GM12875 (cell line): ENCODE data around the gene MIOS.
A peak's percentile ranks its signal among the peaks of the same experiment; 100 is the strongest.

ENCODE experiments used
- H3K4me3 ChIP-seq: one replicate; pipeline ENCODE4 v1.5.1; 2011; ENCODE audit warnings: low read depth, low read length, control low read depth
- TF ChIP-seq, protein P1 (sequence below): IDR thresholded peaks from 2 replicates; pipeline ENCODE4 v1.5.1; 2011; ENCODE audit warnings: low read depth, mild to moderate bottlenecking, control low read depth, inconsistent platforms, low read length, moderate library complexity, borderline replicate concordance; ENCODE audit not compliant: insufficient read depth

Gene MIOS

DNA sequence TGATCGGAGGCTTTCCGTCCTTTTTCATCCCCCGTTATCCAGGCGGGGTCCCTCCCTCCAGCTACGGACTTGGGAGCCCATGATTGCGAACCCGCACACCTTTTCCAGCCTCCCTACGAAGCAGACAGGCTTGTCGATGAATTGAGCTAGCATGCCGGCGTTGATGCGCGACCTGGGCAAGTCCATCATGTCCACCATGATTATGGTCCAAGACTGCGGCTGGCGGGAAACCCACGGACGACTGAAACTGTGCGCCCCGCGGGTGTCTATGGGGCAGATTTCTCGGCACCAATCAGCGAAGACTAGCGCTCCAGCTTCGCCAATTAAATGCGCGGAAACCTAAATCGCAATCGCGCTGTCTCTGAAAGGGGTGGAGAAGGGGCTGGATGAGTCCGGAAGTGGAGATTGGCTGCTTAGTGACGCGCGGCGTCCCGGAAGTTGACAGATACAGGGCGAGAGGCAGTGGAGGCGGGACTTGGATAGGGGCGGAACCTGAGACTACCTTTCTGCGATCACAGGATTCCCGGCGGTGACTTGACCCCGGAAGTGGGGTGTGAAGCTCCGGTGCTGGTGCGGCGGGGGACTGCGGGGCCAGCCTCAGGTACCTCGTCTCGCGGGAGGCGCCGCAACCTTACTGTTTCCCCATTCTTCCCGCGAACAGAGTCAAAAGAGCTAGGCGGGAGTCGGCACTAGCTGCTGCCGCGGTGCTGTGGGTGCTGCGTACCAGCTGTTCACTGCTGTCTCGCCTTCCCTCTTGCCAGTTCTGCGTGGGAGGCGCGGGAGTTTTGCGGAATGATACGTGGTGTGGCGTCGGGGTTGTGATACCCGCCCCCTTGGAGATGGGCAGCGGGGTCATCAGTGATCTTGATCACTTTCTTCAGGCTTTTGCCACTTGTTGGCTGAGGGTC, 73.8 kb downstream of the MIOS start, which contains the start of gene UMAD1:
UMAD1 (plus strand) TSS at position 532 of the 908 bp plus-strand sequence. CDS start 32,620 bp downstream, outside the sequence.
- H3K4me3 ChIP-seq: peak within 1 kb of the TSS; percentile 90
- TF ChIP-seq, protein P1, sequence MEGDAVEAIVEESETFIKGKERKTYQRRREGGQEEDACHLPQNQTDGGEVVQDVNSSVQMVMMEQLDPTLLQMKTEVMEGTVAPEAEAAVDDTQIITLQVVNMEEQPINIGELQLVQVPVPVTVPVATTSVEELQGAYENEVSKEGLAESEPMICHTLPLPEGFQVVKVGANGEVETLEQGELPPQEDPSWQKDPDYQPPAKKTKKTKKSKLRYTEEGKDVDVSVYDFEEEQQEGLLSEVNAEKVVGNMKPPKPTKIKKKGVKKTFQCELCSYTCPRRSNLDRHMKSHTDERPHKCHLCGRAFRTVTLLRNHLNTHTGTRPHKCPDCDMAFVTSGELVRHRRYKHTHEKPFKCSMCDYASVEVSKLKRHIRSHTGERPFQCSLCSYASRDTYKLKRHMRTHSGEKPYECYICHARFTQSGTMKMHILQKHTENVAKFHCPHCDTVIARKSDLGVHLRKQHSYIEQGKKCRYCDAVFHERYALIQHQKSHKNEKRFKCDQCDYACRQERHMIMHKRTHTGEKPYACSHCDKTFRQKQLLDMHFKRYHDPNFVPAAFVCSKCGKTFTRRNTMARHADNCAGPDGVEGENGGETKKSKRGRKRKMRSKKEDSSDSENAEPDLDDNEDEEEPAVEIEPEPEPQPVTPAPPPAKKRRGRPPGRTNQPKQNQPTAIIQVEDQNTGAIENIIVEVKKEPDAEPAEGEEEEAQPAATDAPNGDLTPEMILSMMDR: no peak

DNA sequence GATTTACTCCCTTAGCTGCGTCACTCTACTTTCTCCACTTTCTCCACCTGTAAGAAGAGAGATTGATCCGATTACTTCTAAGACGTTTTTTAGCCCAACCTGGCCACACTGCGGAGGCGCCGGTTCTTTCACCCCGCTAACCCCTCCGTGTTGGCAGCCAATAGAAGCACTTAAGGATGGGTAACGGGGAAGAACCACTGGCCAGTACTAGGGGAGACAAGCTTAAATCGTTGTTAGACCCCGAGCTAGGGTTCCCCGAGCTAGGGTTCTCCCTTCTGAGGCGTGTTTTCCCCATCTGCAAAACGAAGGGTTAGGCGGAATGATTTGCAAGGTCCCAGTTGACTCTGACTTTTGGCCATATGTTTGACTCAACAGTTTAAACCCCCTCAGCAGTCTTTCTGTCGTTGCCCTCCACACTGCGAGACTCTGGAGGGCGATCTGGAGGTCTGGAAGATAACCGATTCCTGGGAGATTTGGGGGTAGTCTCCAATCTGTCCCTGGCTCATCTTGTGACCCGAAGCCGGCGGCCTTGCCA, 74.5 kb downstream of the MIOS start:
- TF ChIP-seq, protein P1: no peak
- H3K4me3 ChIP-seq: peak overlapping the region; percentile 90

DNA sequence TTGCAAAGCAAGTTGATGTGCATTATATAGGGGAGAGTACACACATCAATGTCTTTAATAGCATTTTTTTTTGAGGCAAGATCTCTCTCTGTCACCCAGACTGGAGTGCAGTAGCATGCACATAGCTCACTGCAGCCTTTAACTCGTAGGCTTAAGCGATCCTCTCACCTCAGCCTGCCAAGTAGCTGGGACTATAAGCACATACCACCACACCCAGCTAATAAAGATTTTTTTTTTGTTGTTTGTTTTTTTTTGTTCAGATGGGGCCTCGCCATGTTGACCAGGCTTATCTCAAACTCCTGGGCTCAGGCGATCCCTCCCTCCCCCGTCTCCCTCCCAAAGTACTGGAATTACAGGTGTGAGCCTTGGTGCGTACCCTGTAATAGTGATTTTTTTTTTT, 75.4 kb downstream of the MIOS start:
- H3K4me3 ChIP-seq: no peak overlapping the region
- TF ChIP-seq, protein P1: no peak

DNA sequence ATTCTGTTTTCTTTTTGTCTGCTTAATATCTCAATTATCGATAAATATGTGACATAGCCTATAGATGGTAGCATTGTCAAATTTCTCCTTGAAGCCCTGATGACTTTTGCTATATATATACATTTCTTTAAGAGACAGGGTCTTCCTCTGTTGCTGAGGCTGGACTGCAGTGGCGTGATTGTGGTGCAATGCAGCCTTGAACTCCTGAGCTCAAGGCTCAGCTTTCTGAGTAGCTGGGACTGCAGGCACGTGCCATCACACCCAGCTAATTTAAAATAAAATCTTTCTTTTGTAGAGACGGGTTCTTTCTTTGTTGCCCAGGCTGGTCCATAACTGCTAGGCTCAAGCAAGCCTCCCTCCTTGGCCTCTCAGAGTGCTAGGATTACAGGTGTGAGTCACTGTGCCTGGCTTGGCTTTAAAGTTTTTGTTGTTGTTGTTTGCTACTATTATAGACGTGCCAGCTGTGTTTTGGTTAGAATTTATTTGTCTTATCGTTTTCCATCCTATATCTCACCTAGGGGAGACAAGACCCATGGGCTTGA, 80.9 kb downstream of the MIOS start:
- no peak overlapping the region for H3K4me3 ChIP-seq
- TF ChIP-seq, protein P1: no peak

DNA sequence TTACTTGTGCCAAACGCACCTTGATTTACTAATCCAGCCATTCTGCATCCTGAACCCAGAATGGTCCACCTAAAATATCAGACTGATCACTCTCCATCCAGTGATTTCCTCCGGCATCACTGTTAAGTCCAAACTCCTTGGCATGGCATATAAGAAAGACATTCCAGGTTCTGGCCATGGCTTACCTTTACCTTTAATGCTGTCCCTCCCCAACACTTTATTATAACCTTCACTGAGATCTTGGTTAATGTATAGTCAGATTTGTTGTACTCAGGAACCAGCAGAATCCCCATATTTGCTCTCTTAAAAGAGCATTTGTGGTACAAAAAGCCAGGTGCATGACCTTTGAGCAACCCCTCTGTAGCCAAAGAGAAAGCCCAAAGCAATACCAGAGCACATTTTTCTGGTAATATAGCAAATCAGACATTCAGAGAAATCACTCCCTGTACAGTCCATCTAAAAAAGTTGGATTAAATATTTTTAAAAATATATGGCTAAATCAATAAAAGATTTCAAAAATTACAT, 84.1 kb downstream of the MIOS start:
- TF ChIP-seq, protein P1: no peak
- no peak overlapping the region for H3K4me3 ChIP-seq

DNA sequence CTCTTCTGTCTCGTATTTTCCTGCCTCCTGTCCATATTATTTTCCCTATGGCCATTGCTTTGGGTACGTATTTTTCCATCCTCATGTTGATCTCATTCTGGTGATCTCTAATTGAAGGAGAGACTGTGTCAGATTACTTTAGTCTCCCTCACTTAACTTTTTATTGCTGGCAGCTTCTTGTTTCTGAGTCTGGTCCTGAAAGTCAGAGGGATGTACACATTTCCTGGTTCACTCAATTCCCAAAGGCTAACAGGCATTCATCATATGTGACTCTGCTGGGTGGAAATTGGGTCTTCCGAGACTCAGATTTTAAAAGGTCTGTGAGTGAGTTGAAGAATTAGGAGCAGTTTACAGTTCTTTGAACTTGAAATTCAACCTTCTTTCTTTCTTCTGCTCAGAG, 84.8 kb downstream of the MIOS start:
- TF ChIP-seq, protein P1: no peak
- no peak overlapping the region for H3K4me3 ChIP-seq
